Suprapubic skin (tissue), 4 donors: ENCODE data around the gene PTPRD. TPM values are rescaled to one million over a fixed set of nuclear protein-coding genes. Genes with fewer than 3 reads are reported as not detected.

Experiments
- DNase-seq, 2 donors: peaks; one replicate each; pipeline ENCODE4 v3.0.0-alpha.2; 2019; ENCODE audit warnings: low spot score in 2 of 2
- H3K27ac ChIP-seq: fragments of 200-600 bp; sonication (generic); one replicate; pipeline ENCODE4 v1.5.1; 2019
- H3K27me3 ChIP-seq: fragments of 200-600 bp; sonication (generic); one replicate; pipeline ENCODE4 v1.5.1; 2019
- H3K36me3 ChIP-seq: fragments of 200-600 bp; sonication (generic); one replicate; pipeline ENCODE4 v1.5.1; 2019
- H3K4me1 ChIP-seq: fragments of 200-600 bp; sonication (generic); one replicate; pipeline ENCODE4 v1.5.1; 2019
- H3K4me3 ChIP-seq: fragments of 200-600 bp; sonication (generic); one replicate; pipeline ENCODE4 v1.5.1; 2019; ENCODE audit warnings: mild to moderate bottlenecking
- H3K9me3 ChIP-seq: fragments of 200-600 bp; sonication (generic); one replicate; pipeline ENCODE4 v1.5.1; 2019
- CTCF ChIP-seq, 2 donors: fragments of 200-600 bp in 1 of 2; fragments of 450-650 bp in 1 of 2; sonication (generic) in 1 of 2; IDR thresholded peaks; one replicate each; pipeline ENCODE4 v1.5.1; 2016 to 2019; ENCODE audit warnings: antibody characterized with exemption in 2 of 2, mild to moderate bottlenecking in 1 of 2, moderate library complexity in 1 of 2
- EP300 ChIP-seq: sonication (generic); formaldehyde crosslinking; IDR thresholded peaks from one replicate; pipeline ENCODE4 v1.6.1; 2017; ENCODE audit warnings: antibody characterized with exemption
- POLR2A ChIP-seq, 2 donors: fragments of 450-650 bp; IDR thresholded peaks; one replicate each; pipeline ENCODE4 v1.6.1; 2017; ENCODE audit warnings: antibody characterized with exemption in 2 of 2, mild to moderate bottlenecking in 2 of 2, moderate library complexity in 2 of 2
- POLR2AphosphoS5 ChIP-seq, 3 donors: sonication (generic); formaldehyde crosslinking; IDR thresholded peaks; one replicate each; pipeline ENCODE4 v1.6.1; 2017; ENCODE audit warnings: antibody characterized with exemption in 3 of 3
- WGBS: methylation state at CpG from one replicate; pipeline ENCODE4 v1.1.5; 2018; 5-methylcytosine and 5-hydroxymethylcytosine counted together
- total RNA-seq, 4 donors: library from RNA; depleted of rRNA; stranded (reverse); fragments of >200 nt; gene quantifications; one replicate each; pipeline ENCODE4 v1.1.0, GENCODE V29; 2016

PTPRD gene
- total RNA-seq, 4 donors from 2014 or later: 0.49 to 3.3 (median 2.5) TPM

GRCh38 chr9:8883321-8883720 lies 1729.5 kb downstream of the PTPRD start:
- no peak overlapping the region for H3K4me3 ChIP-seq
- no peaks in the 10 kb centered on the region for H3K9me3 ChIP-seq
- H3K27me3 ChIP-seq: no peaks in the 10 kb centered on the region
- H3K27ac ChIP-seq: no peak overlapping the region
- no peak for DNase-seq
- 48% methylated on average over 1 of the region's 1 CpG for WGBS
- H3K4me1 ChIP-seq: no peaks in the 10 kb centered on the region
- no peaks in the 10 kb centered on the region for H3K36me3 ChIP-seq
- TF ChIP-seq CTCF (IDR thresholded peaks at IDR 0.05) (no peak), POLR2AphosphoS5 (IDR thresholded peaks at IDR 0.05) (no peak), EP300 (no peak), POLR2A (IDR thresholded peaks at IDR 0.05) (no peak)

DNA sequence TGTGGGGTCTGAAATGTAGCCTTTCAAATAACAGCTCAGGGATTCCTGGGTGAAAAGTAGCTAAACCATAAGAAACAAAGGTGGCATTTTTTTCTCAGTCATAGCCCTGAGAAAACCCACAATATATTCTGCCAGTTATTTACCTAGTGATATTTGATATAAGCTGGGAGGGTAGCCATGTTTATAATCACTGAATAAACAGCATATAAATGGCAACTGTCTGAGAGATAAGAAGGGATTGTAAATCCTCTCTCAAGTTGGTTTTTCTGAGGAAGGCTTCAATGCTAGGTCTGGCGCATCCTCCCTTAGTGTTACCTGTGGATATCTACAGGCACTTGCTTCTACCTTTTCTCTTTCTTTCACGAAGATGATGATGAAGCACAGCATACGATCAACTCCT lies 1732.7 kb downstream of the PTPRD start:
- TF ChIP-seq POLR2AphosphoS5 (IDR thresholded peaks at IDR 0.05) (no peak), EP300 (no peak), POLR2A (IDR thresholded peaks at IDR 0.05) (no peak)
- WGBS: 61% methylated on average over 3 of the region's 3 CpGs
- H3K4me1 ChIP-seq: no peaks in the 10 kb centered on the region
- no peaks in the 10 kb centered on the region for H3K36me3 ChIP-seq
- no peaks in the 10 kb centered on the region for H3K9me3 ChIP-seq
- H3K4me3 ChIP-seq: no peak overlapping the region
- no peak for DNase-seq
- H3K27me3 ChIP-seq: no peaks in the 10 kb centered on the region
- H3K27ac ChIP-seq: no peak overlapping the region

GRCh38 chr9:8879284-8879683 lies 1733.5 kb downstream of the PTPRD start:
- Histone ChIP-seq H3K27ac (no peak overlapping the region), H3K9me3 (no peaks in the 10 kb centered on the region), H3K4me3 (no peak overlapping the region), H3K4me1 (no peaks in the 10 kb centered on the region), H3K27me3 (no peaks in the 10 kb centered on the region), H3K36me3 (no peaks in the 10 kb centered on the region)
- DNase-seq: no peak
- TF ChIP-seq POLR2A (IDR thresholded peaks at IDR 0.05) (no peak), EP300 (no peak), CTCF (IDR thresholded peaks at IDR 0.05) (no peak), POLR2AphosphoS5 (IDR thresholded peaks at IDR 0.05) (no peak)
- 76% methylated on average over 2 of the region's 2 CpGs for WGBS

DNA sequence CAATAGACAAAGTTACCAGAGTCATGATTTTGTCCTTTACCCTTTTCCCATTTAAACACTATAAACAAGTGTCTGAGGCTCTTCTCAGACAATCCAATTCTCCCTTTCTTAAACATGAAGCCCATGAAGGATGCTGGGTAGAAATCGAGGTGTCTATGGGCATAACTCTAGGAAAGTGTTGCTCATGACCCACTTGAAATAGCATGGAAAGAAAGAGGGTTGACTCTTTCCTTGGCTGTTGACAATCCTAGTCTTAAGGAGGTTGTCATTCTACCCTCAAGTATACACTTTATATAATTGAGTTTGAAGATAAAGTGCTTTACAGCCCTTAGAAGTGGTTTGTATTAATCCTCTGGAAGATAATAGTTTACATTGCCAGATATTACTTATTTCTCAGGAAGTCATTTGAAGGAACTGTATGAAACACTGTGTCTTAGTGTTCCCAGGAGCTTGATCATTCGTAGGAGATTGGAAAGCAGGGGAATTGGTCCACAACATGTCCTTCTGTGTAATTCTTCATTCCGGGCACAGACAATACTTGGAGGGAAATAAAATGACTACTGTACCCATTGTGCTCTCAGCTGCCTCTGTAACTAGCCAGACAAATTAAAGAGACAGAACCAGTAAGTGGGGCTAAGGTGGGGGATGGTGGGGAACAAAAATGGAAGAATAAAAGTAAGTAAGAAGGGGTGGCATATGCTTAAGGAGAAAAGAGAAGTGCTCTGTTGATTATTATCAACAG lies 1734.9 kb downstream of the PTPRD start:
- no peaks in the 10 kb centered on the region for H3K4me1 ChIP-seq
- H3K27me3 ChIP-seq: no peaks in the 10 kb centered on the region
- no peak for DNase-seq
- TF ChIP-seq POLR2A (IDR thresholded peaks at IDR 0.05) (no peak), EP300 (no peak), POLR2AphosphoS5 (IDR thresholded peaks at IDR 0.05) (no peak), CTCF (IDR thresholded peaks at IDR 0.05) (no peak)
- no peaks in the 10 kb centered on the region for H3K36me3 ChIP-seq
- H3K9me3 ChIP-seq: no peaks in the 10 kb centered on the region
- 78% methylated on average over 3 of the region's 3 CpGs for WGBS
- H3K27ac ChIP-seq: no peak overlapping the region
- H3K4me3 ChIP-seq: no peak overlapping the region

- Histone ChIP-seq H3K27ac (no peak overlapping the region), H3K9me3 (no peaks in the 10 kb centered on the region), H3K36me3 (no peaks in the 10 kb centered on the region), H3K4me3 (no peak overlapping the region), H3K4me1 (no peaks in the 10 kb centered on the region), H3K27me3 (no peaks in the 10 kb centered on the region)
- no peak for DNase-seq
- TF ChIP-seq POLR2AphosphoS5 (IDR thresholded peaks at IDR 0.05): no peak
- TF ChIP-seq EP300: no peak
- no peak for TF ChIP-seq CTCF (IDR thresholded peaks at IDR 0.05)
- 82% methylated on average over 2 of the region's 2 CpGs for WGBS
These were observed 1736.5 kb downstream of the PTPRD start for GRCh38 chr9:8876303-8876702.
